GM10248 (cell line): Measurements from ENCODE around the gene MTHFD2L.

Source experiments
- CTCF ChIA-PET: fragments of 300-600 bp; sonication (Branson Sonifier 250); formaldehyde crosslinking; extraction: SDS; loops from one replicate; lab custom pipeline; 2021; ENCODE audit warnings: antibody characterized with exemption; lab: Yijun Ruan, JAX
- POLR2A ChIA-PET: fragments of 350-650 bp; sonication (Branson Sonifier 250); formaldehyde crosslinking; extraction: SDS; loops from one replicate; lab custom pipeline; 2020; ENCODE audit warnings: antibody characterized with exemption; lab: Yijun Ruan, JAX
- DNase-seq: peaks from one replicate; pipeline ENCODE4 v3.0.0; 2012; ENCODE audit errors: extremely low spot score
- TF ChIP-seq, protein P1 (sequence below): IDR thresholded peaks from 2 replicates; pipeline ENCODE4 v1.5.1; 2012; ENCODE audit warnings: mild to moderate bottlenecking, low read depth; ENCODE audit errors: extremely low read depth, missing control alignments, control extremely low read depth

MTHFD2L gene

GRCh38 chr4:74293558-74293957 is 135.6 kb downstream of the MTHFD2L start:
- ChIA-PET CTCF (interaction anchor here (0.8 kb wide), 1 partner anchor 10 kb away, joined by 3 read pairs; no protein-coding TSS in a partner anchor), POLR2A (no interaction called here)
- no peak for DNase-seq
- TF ChIP-seq, protein P1, sequence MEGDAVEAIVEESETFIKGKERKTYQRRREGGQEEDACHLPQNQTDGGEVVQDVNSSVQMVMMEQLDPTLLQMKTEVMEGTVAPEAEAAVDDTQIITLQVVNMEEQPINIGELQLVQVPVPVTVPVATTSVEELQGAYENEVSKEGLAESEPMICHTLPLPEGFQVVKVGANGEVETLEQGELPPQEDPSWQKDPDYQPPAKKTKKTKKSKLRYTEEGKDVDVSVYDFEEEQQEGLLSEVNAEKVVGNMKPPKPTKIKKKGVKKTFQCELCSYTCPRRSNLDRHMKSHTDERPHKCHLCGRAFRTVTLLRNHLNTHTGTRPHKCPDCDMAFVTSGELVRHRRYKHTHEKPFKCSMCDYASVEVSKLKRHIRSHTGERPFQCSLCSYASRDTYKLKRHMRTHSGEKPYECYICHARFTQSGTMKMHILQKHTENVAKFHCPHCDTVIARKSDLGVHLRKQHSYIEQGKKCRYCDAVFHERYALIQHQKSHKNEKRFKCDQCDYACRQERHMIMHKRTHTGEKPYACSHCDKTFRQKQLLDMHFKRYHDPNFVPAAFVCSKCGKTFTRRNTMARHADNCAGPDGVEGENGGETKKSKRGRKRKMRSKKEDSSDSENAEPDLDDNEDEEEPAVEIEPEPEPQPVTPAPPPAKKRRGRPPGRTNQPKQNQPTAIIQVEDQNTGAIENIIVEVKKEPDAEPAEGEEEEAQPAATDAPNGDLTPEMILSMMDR: no peak

DNA sequence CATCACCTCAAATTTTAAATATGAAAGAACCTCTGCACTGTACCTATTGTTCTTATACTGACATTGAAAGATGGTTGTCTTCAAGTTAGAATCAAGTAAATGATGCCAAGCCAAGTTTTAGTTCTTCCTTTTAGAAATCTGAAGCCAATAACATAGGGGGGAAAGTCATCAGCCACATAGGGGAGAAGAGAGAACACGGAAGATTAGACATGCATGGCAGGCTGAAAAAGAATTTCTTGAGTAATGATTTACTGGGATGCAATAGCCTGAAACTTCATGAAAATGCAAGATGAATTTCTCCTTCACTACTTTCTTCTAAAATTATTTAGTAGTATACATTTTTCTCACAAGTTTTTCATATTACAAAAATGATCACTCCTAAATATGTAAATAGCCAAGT is 136.8 kb downstream of the MTHFD2L start:
- no peak for DNase-seq
- CTCF ChIA-PET: interaction anchor here (1.2 kb wide), 1 partner anchor 9 kb away, joined by 3 read pairs; no protein-coding TSS in a partner anchor
- TF ChIP-seq, protein P1: no peak
- POLR2A ChIA-PET: no interaction called here

- POLR2A ChIA-PET: interaction anchor here (0.6 kb wide), 1 partner anchor 1380 kb away, joined by 3 read pairs; no protein-coding TSS in a partner anchor
- TF ChIP-seq, protein P1: no peak
- DNase-seq: no peak
- CTCF ChIA-PET: interaction anchor here (0.8 to 1.4 kb wide), 3 partner anchors 9 to 69 kb away, joined by 3 to 5 read pairs (median 3); no protein-coding TSS in a partner anchor
Observed at GRCh38 chr4:74297539-74297938, 139.6 kb downstream of the MTHFD2L start.

GRCh38 chr4:74304095-74304625 is 146.2 kb downstream of the MTHFD2L start:
- TF ChIP-seq, protein P1: no peak
- CTCF ChIA-PET: interaction anchor here (0.9 to 1.7 kb wide), 5 partner anchors 9 to 115 kb away, joined by 3 to 5 read pairs (median 3); no protein-coding TSS in a partner anchor
- no peak for DNase-seq
- POLR2A ChIA-PET: no interaction called here

DNA sequence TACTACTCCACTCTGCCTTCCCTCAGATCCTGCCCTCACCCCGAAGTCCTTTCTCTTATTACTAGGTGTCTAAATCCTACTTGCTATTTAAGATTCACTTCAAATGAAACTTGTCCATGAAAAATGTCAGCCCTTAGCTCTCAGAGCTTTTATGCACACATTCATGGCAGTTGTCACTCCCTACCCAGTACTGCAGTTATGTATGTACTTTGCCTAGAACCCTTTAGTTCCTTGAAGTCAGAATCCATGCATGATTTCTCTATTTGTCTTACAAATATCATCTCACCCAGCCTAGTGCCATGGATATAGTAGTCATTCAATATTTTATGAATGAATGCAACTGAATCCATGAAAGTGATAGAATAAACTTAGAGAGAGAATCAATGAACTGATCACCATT is 147.1 kb downstream of the MTHFD2L start:
- no peak for DNase-seq
- TF ChIP-seq, protein P1: no peak
- ChIA-PET CTCF (interaction anchor here (2.1 kb wide), 1 partner anchor 77 kb away, joined by 7 read pairs; no protein-coding TSS in a partner anchor), POLR2A (no interaction called here)

- TF ChIP-seq, protein P1: no peak
- DNase-seq: no peak
- ChIA-PET CTCF (interaction anchor here (1.7 to 4.3 kb wide), 2 partner anchors 13 to 118 kb away, joined by 4 to 17 read pairs; no protein-coding TSS in a partner anchor), POLR2A (no interaction called here)
Observed at GRCh38 chr4:74307170-74307569, 149.3 kb downstream of the MTHFD2L start.
